HG03520 (cell line): Measurements from ENCODE around the gene RPS19.

Experiments used
- ATAC-seq: cut with Tn5 transposase; IDR thresholded peaks from one replicate; pipeline ENCODE4 v1.9.1; 2021; ENCODE audit warnings: mild to moderate bottlenecking, moderate library complexity; ENCODE audit not compliant: unreplicated experiment

RPS19 gene

DNA sequence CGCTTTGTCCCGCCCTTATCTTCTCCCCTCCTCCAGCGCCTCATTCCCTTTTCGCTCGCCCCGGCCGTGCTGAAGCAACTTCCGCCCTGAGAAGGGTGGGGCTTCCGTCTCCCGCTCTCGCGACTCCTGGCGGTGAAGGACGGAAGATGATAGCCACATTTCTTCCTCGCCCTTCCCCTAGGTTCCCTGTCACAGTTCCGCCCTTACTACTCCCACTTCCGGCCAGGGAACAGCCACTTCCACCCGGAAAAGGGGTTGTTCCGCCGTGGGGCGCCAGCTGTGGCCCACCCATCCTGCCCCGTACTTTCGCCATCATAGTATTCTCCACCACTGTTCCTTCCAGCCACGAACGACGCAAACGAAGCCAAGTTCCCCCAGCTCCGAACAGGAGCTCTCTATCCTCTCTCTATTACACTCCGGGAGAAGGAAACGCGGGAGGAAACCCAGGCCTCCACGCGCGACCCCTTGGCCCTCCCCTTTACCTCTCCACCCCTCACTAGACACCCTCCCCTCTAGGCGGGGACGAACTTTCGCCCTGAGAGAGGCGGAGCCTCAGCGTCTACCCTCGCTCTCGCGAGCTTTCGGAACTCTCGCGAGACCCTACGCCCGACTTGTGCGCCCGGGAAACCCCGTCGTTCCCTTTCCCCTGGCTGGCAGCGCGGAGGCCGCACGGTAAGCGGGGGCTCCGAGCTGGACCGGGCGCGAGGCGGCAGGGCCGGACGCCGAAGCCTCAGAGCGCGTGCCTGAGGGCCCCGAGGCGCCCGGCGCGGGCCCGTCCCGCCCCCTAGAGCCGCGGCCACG, at the start of gene RPS19:
Gene RPS19 (plus strand): TSS at position 638 of the 801 bp plus-strand sequence. CDS start 520 bp downstream, outside the sequence.
- peak; percentile 74 for ATAC-seq

DNA sequence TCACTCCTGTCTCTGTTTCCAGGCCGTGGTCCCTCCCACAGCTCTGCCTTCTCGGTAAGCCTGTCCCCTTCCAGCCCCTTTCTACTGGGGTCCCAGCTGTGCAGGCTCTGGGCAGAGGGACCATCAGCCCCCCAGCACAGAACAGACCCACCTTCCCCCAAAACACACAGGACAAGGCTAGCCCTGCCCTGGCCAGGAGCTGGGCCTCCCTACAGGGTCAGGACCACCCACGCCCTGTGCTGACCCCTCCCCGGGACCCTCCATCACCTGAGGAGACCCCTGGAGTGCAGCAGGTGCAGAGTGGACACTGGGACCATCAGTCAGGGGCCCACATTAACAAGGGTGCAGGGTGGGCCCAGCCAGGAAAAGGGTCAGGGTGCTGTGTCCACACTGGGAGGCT, 49.8 kb upstream of the RPS19 start:
- ATAC-seq: no peak

DNA sequence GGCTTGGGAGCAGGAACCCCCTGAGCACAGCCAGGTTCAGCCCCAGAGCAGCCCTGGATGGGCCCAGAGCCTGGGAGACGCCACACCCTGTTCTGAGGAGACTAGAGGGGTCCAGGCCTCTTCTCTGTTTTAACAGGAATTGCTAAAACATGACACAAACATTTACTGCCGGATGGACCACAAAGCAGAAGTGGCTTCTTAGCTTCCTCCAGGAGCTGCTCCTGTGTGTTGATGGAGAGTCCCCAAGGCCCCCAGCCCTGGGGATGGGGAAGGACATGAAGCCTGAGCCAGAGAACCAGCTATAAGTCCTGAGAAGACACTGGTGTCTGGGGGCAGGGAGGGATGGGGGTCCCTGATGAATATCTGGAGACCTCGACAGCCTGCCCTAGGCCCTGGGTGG, 49.0 kb upstream of the RPS19 start:
- ATAC-seq: no peak

DNA sequence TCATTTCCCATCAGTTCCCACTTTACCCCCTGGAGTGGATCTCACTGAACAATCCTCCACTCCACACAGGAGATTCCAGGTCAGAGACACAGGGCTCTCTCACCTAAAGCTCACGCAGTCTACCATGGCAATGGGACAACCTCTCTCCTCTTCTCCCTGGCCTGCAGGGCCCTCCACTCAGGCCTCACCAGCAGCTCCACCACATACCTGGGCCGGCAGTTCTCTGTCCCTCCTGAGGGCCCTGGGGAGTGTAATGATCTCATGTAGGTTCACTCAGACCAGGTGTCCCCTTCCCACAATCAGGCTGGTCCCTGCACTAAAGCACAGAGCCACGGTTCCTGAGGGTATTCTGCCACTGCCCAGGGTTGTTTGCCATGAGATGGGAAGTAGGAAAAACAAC, 48.1 kb upstream of the RPS19 start:
- no peak for ATAC-seq

DNA sequence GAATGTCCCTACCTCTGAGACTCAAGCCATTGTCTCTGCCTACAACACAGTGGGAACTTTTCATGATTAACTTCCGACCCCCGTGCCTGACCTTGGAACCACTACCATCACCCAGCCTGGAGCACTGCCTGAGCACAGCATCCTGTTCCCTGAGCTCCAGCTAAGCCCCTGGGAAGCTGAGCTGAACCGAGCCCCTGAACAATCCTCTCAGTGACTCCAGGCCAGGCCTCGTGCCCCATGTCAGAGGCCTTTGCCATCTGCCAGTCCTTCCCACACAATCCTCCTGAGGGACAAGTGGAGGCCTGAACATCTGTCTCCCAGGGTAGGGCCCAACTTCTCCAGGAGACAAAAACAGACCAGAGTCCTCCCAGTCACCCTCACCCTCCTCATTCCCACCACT, 46.1 kb upstream of the RPS19 start:
- ATAC-seq: no peak

DNA sequence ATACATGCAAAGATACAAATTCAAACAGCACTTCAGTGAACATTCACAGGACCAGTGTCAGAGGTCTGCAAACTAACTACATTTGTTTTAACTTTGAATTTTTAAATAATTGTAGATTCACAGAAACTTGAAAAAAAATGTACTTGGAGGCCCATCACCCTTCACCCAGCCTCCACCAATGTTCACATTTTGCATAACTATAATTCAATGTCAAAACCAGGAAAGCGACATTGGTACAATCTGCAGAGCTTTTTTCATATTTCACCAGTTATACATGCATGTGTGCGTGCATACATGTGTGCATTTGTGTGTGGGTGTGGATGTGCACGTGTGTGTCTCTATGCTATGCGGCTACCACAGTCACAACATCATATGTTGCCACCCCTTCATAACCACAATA, 44.8 kb upstream of the RPS19 start:
- no peak for ATAC-seq

DNA sequence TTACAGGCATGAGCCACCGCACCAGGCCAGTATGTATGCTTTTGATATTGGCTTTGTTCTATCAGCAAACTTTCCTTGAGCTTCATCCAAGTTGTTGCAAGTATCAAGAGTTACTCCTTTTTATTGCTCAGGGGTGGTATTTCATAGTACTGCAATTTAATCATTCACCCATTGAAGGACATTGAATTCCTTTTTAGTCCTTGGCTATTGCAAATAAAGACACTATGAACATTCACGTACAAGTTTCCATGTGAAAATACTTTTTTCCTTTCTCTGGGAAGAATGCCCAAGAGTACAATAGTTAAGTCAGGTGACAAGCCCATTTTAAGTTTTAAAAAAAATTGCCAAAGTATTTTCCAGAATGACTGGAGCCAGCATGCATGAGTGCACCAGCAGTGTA, 43.3 kb upstream of the RPS19 start:
- ATAC-seq: no peak

DNA sequence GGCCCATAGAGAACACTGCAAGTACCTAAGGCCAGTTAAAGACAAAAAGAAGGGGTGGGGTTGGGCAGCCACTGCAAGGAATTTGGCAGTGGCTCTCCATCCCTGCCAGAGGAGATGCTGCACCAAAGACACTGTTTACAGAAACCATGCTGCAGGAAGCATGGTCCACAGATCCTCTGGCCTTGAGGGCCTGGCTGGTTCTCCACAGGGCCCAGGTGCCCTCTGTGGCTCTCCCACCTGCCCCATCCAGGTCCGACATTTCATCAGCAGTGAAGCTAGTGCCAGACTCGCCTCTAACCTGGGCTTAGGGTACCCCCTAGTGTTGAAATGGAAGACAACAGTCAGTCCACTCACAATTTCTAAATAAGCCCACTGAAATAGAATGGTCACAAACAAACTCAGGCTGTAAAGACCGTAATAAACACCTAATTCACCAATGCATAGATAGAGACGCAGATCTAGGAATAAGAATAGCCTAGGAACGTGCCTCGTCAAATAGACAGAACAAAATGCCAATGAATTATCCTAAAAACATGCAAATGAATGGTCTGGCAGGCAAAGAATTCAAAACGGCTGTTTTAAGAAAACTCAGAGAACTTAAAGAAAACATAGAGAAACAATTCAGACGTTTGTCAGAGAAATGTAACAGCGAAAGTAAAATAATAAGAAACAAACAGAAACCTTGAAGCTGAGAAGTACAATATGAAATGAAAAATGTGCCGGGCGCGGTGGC, 38.9 kb upstream of the RPS19 start:
- ATAC-seq: no peak

DNA sequence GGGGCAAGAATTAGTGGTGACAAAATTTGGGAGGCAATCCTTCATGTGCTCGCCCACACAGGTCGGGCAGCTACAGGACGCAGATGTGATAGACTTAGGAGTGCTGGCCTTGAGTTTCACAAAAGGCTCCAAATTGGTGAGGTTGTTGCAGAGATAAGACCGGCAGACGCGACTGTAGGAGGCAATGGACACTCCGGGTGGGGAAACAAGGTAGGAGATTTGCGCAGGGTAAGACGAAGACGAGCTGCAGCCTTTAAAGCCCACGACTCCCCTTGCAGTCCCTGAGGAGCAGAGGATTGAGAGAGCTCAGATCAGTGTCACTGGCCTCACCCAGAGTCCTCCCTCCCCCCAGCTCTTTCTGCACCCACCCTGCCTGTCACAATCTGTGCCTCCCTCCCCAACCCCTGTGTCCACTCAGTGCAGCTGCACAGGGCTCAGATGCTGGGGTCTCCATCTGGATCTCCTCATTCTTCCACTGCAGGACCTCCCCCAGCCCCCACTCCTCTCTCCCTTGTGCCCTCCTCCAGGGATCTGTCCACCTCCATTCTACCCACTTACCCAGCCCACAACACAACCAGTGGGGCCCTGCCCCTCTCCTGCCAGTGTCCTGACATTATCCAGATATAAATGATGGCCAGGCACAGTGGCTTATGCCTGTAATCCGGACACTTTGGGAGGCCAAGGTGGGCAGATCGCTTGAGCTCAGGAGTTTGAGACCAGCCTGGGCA, 21.9 kb upstream of the RPS19 start:
- ATAC-seq: no peak

DNA sequence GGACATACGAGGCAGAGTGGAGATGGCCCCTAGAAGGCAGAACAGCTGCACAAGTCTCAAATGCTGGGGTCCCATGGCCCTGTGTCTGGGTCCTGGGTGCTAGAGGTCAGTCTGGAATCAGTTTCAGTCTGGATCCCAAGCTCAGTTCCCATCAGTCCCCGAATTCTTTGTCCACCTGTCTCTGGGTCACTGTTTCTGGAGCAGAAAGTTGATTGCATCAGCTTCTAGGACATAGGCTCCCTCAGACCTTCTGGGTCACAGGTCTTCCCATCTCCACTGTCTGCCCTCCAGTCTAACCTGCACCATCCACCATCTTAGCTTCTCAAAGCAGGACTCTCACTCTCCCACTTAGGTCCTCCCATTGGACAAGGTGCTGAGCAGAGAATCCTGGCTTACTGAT, 20.8 kb upstream of the RPS19 start:
- no peak for ATAC-seq

DNA sequence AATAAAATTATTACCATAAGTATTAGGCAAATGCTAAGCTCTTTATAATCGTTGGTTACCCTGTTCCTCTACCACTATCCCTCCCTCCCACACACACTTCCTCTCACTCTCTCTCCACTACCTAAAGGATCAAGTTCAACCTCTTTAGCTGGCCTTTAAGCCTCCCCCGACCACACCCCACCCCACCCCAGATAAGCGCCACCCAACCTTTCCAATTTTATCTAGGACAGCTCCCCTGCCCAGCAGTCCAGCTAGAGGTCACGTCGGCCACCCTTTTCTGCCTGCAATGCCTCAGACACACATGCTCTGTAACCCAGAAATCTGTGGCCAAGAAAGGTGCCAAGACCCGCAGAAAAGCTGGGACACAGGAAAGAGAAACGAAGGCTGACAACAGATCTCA, 16.7 kb upstream of the RPS19 start:
- no peak for ATAC-seq

DNA sequence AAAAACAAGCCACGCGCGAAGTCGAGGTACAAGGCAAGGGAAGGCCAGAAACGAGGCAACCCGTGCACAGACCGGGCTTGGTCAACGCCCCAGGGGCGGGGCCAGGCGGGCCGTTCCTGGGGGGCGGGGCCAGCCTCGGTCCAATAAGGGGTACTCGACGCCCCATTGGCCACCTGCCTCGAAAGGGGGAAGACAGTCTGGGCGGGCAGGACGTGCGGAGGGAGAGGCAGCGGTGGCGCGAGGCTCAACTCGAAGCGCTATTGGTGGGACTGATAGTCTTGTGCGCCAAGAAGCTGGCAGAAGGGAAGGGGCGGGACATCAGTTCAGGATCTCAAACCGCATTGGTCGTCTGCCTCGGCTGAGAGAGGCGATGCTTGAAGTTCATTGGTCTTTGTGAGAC, 15.5 kb upstream of the RPS19 start, which contains the start of gene LYPD4:
Gene LYPD4 (minus strand): TSS at position 83 of the 400 bp plus-strand sequence. CDS start 5,398 bp downstream, outside the sequence.
- no peak for ATAC-seq

DNA sequence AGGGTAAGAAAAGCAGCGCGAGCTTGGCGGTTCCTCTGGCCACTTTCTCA, 15.2 kb upstream of the RPS19 start, which contains the start of gene DMRTC2:
Gene DMRTC2 (plus strand): TSS at position 42 of the 50 bp plus-strand sequence. CDS start 2,387 bp downstream, outside the sequence.
- no peak for ATAC-seq

DNA sequence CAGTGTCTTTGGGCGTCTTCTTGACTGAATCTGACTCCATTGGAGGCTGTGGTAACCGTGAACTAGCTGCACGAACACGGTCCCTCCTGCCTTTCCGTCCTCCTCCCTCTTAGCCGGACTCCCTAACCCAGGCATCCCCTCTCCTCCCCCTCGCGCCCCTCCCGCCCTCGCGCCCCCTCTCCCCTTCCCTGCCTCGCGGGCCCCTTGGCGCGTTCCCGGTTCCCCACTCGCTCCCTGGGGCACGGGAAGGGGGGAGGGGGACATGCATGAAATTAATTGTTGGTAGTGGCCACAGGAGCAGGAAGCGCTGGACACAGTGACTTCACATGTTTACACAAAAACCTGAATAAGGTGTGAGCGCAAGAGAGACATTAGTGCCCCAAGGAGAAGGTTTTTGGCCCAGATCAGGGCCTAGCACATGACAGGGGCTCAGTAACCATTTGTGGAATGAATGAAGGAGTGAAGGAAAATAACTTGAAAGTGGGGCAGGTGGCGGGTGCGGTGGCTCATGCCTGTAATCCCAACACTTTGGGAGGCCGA, 14.9 kb upstream of the RPS19 start:
- ATAC-seq: no peak

DNA sequence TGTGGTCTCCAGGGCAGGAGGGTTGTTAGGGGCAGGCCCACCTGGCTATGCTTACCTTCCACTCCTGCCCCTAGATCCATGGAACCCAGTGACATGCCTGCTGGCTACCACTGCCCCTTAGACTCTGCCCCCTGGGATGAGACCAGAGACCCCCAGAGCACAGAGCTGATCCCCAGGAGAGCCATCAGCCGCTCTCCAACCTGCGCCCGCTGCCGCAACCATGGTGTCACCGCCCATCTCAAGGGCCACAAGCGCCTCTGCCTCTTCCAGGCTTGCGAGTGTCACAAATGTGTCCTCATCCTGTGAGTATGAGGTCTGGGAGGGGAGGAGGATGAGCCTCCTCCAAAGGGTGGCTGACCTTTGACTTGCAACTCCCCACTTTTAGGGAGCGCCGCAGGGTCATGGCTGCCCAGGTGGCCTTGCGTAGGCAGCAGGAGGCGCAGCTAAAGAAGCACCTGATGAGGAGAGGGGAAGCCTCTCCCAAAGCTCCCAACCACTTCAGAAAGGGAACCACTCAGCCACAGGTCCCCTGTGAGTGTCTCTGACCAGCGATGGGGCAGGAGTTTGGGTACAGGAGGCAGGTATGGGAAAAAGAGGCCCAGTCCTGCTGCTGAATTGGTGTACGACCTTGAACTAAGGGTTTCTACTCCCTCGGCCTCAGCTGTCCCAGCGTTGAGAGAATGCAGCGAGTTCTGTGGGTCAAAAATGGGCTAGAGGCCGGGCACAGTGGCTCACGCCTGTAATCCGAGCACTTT, 12.5 kb upstream of the RPS19 start:
- no peak for ATAC-seq

DNA sequence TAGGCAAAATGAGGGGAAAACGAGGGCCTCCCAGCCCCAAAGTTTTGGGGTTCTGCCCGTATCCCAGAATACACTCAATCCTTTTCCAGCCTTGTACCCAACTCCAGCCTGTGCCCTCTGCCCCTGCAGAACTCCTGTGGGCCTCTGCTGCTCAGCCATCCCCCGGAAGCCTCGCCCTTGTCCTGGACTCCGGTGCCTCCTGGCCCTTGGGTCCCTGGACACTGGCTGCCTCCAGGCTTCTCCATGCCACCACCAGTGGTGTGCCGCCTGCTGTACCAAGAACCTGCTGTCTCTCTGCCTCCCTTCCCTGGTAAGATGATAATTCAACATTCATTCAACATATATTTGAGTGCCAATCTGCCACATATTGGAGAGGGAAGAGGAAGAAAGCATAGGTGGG, 11.4 kb upstream of the RPS19 start:
- no peak for ATAC-seq

DNA sequence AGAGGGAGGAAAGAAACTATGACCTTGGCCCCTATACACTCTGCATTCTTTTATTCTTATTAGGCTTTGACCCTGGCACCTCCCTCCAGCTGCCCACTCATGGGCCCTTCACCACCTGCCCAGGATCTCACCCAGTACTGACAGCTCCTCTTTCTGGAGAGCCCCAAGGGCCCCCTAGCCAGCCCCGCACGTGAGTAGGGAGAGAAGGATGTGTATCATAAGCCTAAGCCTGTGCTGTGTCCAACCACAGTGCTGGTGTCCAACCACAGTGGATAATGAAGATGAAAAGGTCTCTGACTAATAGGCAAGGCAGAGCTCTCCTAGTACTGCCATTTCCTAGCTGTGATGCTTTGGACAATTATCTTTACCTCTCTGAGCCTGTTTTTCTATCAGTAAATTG, 11.0 kb upstream of the RPS19 start:
- no peak for ATAC-seq

DNA sequence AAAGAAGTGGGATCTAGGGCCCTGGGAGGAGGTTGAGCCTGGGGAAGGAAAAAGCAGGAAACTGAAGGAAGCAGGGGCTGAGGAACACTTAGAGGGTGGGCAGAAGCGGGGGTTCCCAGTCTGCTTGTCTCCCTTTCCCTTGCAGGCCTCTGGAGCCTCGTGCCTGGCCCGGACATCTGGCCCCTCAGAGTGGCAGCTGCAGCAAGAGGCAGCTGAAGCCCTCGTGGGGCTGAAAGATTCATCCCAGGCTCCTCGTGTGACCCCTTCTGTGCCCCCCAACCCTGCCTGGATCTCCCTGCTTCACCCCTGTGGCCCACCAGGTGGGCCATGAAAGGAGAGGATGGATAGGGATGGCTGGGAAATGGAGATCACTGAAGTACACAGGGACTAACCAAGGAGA, 9.7 kb upstream of the RPS19 start:
- no peak for ATAC-seq

DNA sequence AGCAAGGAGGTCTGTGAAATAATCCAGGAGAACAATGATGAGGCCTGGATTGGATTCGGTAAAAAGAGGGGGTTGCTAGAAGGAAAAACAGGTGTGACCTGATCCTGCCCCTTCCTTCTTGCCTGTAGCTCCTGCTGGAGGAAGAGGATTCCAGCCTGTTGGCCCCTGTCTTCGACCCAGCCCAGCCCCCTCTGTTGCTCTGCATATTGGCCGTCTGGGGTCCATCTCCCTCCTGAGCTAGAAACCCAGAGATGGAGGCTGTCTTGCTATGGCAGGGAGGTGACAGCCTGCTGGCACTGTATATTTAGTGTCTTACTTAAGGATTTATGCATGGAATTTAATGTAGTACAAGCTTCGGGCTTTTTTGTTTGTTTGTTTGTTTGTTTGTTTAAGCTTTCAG, 8.6 kb upstream of the RPS19 start:
- ATAC-seq: no peak

DNA sequence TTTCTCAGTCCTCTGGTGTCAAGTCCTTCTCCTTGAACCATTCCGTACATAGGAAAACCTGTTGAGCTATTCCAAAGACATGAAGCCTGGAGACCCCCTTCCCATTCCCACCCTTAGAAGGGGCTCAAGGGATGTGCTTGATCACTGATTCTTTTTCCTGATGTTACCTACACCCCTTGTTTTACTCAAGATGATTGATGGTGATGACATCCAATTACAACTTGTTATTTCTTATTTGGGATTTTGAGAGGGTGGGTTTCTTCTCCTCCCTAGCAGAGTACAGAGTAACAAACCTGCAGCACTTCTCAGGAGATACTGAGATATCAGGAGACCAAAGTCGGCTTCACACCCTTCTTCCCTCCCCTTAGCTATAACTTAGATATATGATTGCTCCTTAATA, 6.7 kb upstream of the RPS19 start:
- ATAC-seq: no peak

DNA sequence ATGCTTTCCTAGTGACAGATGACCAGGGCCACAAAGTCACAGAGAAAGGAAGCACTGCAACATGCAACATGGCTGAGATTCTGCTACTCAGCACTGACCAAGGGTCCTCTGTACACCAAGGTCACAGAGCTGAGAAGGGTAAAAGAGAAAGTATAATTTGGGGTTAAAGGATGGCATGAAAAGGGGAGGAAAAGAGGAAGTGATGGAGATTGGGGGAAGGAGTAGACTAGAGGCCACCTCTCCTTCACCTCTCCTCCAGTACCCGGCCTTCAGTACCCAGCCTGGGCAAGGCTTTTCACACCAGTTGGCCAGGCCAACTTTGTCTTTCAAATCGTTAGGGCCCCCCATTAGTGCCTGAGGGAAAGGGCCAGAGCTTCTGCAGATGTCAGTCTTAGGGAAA, 6.3 kb upstream of the RPS19 start:
- no peak for ATAC-seq
